ENCODE results near the gene CLCN1.
A peak's percentile ranks its signal among the peaks of the same experiment; 100 is the strongest.

The CLCN1 gene

DNA sequence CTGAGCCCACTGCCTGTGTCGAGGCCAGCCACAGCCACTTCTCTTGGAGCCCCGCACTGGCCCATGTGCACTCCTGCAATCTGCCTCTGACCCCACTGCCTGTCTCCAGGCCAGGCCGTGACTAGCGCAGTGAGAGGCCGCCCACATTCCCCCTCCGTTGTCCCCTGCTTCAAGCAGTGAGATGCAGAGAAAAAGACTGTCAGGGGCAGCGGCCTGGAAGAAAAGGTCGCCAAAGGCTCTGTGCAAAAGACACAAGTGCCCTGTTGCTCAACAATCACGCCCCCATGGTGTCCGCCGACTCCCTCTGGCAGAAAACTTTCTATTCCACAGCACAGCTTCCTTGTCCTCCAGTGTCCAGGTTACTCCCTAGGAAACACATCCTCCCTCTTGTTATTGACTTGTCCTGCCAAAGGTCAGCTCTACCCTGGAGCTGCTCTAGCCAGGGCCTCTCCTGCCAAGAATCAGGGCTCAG is 36.7 kb downstream of the CLCN1 start:
- peak overlapping the region; percentile 54 for H2AFZ ChIP-seq (ENCODE audit: low read length)
- H3K9me3 ChIP-seq (replicated peaks in 1 of 2; ENCODE audit: control insufficient read depth in 2 of 2, insufficient read depth in 1 of 2, low read depth in 1 of 2, low read length in 2 of 2) = no peaks in the 10 kb centered on the region
- peak overlapping the region; percentile 79 for H3K27ac ChIP-seq (replicated peaks; ENCODE audit: low read length)
- DNase-seq (ENCODE audit: low spot score) = peak; percentile 75
- H2AK5ac ChIP-seq (ENCODE audit: low read depth, low read length) = no peak overlapping the region
- H3K4ac ChIP-seq (ENCODE audit: low read length) = no peak overlapping the region
- no peak overlapping the region for H2BK12ac ChIP-seq (ENCODE audit: low read length)
- H3K4me2 ChIP-seq (ENCODE audit: insufficient read depth, low read length, poor library complexity, severe bottlenecking) = no peak overlapping the region
- no peak overlapping the region for H4K91ac ChIP-seq (ENCODE audit: low read depth, low read length, poor library complexity)
- H2BK120ac ChIP-seq (ENCODE audit: low read depth, low read length) = no peak overlapping the region
- peaks cover 19 to 24% of the 10 kb centered on the region in 2 donors for H3K4me1 ChIP-seq (ENCODE audit: control insufficient read depth in 2 of 2, insufficient read depth in 1 of 2, low read depth in 1 of 2, low read length in 2 of 2)
- no peak overlapping the region for H3K14ac ChIP-seq (ENCODE audit: low read length)
- no peak overlapping the region for H4K8ac ChIP-seq (ENCODE audit: low read depth, low read length)
- no peak overlapping the region for H2BK5ac ChIP-seq (ENCODE audit: low read length)
- H3K18ac ChIP-seq (ENCODE audit: low read length) = peak overlapping the region; percentile 80
- peak overlapping the region in 1 of 2 donors; percentile 13 for H3K4me3 ChIP-seq (ENCODE audit: low read length in 2 of 2)
- peaks cover 2% of the 10 kb centered on the region for H3K79me1 ChIP-seq (ENCODE audit: low read depth, low read length)
- no peak overlapping the region for H3K23ac ChIP-seq (ENCODE audit: low read depth, low read length, poor library complexity)
- H3K27me3 ChIP-seq (ENCODE audit: control insufficient read depth in 3 of 3, insufficient read depth in 3 of 3, low read depth in 1 of 3, low read length in 3 of 3) = peaks cover 0 to 13% (median 0%) of the 10 kb centered on the region in 3 experiments
- H2BK15ac ChIP-seq (ENCODE audit: low read length) = no peak overlapping the region
- peaks cover 24 to 25% of the 10 kb centered on the region in 2 donors for H3K36me3 ChIP-seq (replicated peaks in 1 of 2; ENCODE audit: control insufficient read depth in 2 of 2, insufficient read depth in 2 of 2, low read length in 2 of 2)
- H3K9ac ChIP-seq (ENCODE audit: low read depth, low read length, poor library complexity) = peak overlapping the region; percentile 65
- WGBS, 2 donors (ENCODE audit: extremely low coverage in 2 of 2, insufficient read length in 2 of 2, insufficient replicate concordance in 1 of 2) = no CpG with 5 or more reads among the region's 11 CpGs

DNA sequence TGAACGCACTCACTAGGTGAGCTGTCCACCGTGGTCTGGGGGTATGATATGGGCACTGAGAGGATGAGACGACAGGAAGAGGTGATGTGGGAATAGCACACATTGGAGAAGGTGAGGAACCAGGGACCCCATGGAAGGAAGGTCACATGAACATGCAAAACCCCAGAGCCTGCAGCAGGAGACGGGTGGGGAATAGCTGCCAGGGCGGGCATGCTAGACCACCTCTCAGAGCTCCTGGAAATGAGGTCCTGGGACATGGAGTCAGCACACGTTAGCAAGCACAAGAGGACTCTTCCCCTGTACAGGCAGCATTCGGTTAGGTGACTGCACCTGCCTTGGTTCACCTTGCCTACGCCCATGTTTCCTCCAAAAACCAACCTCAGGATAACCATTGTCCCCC is 38.5 kb downstream of the CLCN1 start:
- WGBS, 2 donors (ENCODE audit: extremely low coverage in 2 of 2, insufficient read length in 2 of 2, insufficient replicate concordance in 1 of 2) = no CpG with 5 or more reads among the region's 8 CpGs
- H3K23ac ChIP-seq (ENCODE audit: low read depth, low read length, poor library complexity) = no peak overlapping the region
- DNase-seq (ENCODE audit: low spot score) = no peak

DNA sequence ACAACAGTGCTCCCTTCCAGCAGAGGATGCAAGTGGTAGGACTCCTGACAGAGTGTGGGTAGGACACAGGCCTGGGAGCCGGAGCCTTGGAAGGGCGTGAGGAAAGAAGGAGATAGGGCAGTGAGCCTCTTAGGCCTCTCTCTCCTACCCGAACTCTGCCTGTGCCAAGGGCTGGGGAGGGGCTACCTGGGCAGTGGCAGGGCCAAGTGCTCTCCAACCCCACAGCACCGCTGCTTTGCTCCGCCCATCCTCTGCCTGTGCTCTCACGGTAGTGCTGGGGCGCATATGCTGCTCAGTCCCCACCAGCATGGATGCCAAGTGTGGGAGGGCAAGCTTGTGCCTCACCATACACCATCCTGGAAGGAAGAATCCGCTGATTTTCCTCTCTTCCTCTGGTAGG is 39.1 kb downstream of the CLCN1 start:
- no peak overlapping the region for H2BK5ac ChIP-seq (ENCODE audit: low read length)
- no peak overlapping the region for H3K23ac ChIP-seq (ENCODE audit: low read depth, low read length, poor library complexity)
- no peak overlapping the region for H4K8ac ChIP-seq (ENCODE audit: low read depth, low read length)
- H3K9me3 ChIP-seq (replicated peaks in 1 of 2; ENCODE audit: control insufficient read depth in 2 of 2, insufficient read depth in 1 of 2, low read depth in 1 of 2, low read length in 2 of 2) = no peaks in the 10 kb centered on the region
- H3K9ac ChIP-seq (ENCODE audit: low read depth, low read length, poor library complexity) = no peak overlapping the region
- H3K79me1 ChIP-seq (ENCODE audit: low read depth, low read length) = peaks cover 2% of the 10 kb centered on the region
- no peak overlapping the region for H3K4me3 ChIP-seq (ENCODE audit: low read length in 2 of 2)
- no peak overlapping the region for H3K4ac ChIP-seq (ENCODE audit: low read length)
- no peak overlapping the region for H4K91ac ChIP-seq (ENCODE audit: low read depth, low read length, poor library complexity)
- no CpG with 5 or more reads among the region's 8 CpGs for WGBS, 2 donors (ENCODE audit: extremely low coverage in 2 of 2, insufficient read length in 2 of 2, insufficient replicate concordance in 1 of 2)
- no peak overlapping the region for H3K14ac ChIP-seq (ENCODE audit: low read length)
- peaks cover 37 to 42% of the 10 kb centered on the region in 2 donors for H3K36me3 ChIP-seq (replicated peaks in 1 of 2; ENCODE audit: control insufficient read depth in 2 of 2, insufficient read depth in 2 of 2, low read length in 2 of 2)
- no peak overlapping the region for H2BK12ac ChIP-seq (ENCODE audit: low read length)
- H3K18ac ChIP-seq (ENCODE audit: low read length) = no peak overlapping the region
- H3K4me1 ChIP-seq (ENCODE audit: control insufficient read depth in 2 of 2, insufficient read depth in 1 of 2, low read depth in 1 of 2, low read length in 2 of 2) = peaks cover 19 to 24% of the 10 kb centered on the region in 2 donors
- H2BK15ac ChIP-seq (ENCODE audit: low read length) = no peak overlapping the region
- H3K4me2 ChIP-seq (ENCODE audit: insufficient read depth, low read length, poor library complexity, severe bottlenecking) = no peak overlapping the region
- no peak overlapping the region for H2BK120ac ChIP-seq (ENCODE audit: low read depth, low read length)
- no peak overlapping the region for H3K27ac ChIP-seq (replicated peaks; ENCODE audit: low read length)
- no peak for DNase-seq (ENCODE audit: low spot score)
- H3K27me3 ChIP-seq (ENCODE audit: control insufficient read depth in 3 of 3, insufficient read depth in 3 of 3, low read depth in 1 of 3, low read length in 3 of 3) = no peaks in the 10 kb centered on the region
- no peak overlapping the region for H2AFZ ChIP-seq (ENCODE audit: low read length)
- H2AK5ac ChIP-seq (ENCODE audit: low read depth, low read length) = peak overlapping the region; percentile 8

More for the DNA sequence above, 38.5 kb downstream of the CLCN1 start:
- Histone ChIP-seq H3K14ac (ENCODE audit: low read length) (no peak overlapping the region), H2AFZ (ENCODE audit: low read length) (no peak overlapping the region), H3K36me3 (replicated peaks in 1 of 2; ENCODE audit: control insufficient read depth in 2 of 2, insufficient read depth in 2 of 2, low read length in 2 of 2) (peaks cover 33 to 36% of the 10 kb centered on the region in 2 donors), H3K4me1 (ENCODE audit: control insufficient read depth in 2 of 2, insufficient read depth in 1 of 2, low read depth in 1 of 2, low read length in 2 of 2) (peaks cover 19 to 24% of the 10 kb centered on the region in 2 donors), H3K27ac (replicated peaks; ENCODE audit: low read length) (no peak overlapping the region), H2AK5ac (ENCODE audit: low read depth, low read length) (no peak overlapping the region), H3K79me1 (ENCODE audit: low read depth, low read length) (peaks cover 2% of the 10 kb centered on the region), H3K9me3 (replicated peaks in 1 of 2; ENCODE audit: control insufficient read depth in 2 of 2, insufficient read depth in 1 of 2, low read depth in 1 of 2, low read length in 2 of 2) (no peaks in the 10 kb centered on the region), H4K8ac (ENCODE audit: low read depth, low read length) (no peak overlapping the region), H3K9ac (ENCODE audit: low read depth, low read length, poor library complexity) (no peak overlapping the region), H3K4ac (ENCODE audit: low read length) (no peak overlapping the region), H4K91ac (ENCODE audit: low read depth, low read length, poor library complexity) (no peak overlapping the region), H3K4me2 (ENCODE audit: insufficient read depth, low read length, poor library complexity, severe bottlenecking) (no peak overlapping the region), H2BK120ac (ENCODE audit: low read depth, low read length) (no peak overlapping the region), H3K4me3 (ENCODE audit: low read length in 2 of 2) (no peak overlapping the region), H2BK5ac (ENCODE audit: low read length) (no peak overlapping the region), H3K18ac (ENCODE audit: low read length) (no peak overlapping the region), H2BK15ac (ENCODE audit: low read length) (no peak overlapping the region), H3K27me3 (ENCODE audit: control insufficient read depth in 3 of 3, insufficient read depth in 3 of 3, low read depth in 1 of 3, low read length in 3 of 3) (peaks cover 0 to 5% (median 0%) of the 10 kb centered on the region in 3 experiments), H2BK12ac (ENCODE audit: low read length) (no peak overlapping the region)

DNA sequence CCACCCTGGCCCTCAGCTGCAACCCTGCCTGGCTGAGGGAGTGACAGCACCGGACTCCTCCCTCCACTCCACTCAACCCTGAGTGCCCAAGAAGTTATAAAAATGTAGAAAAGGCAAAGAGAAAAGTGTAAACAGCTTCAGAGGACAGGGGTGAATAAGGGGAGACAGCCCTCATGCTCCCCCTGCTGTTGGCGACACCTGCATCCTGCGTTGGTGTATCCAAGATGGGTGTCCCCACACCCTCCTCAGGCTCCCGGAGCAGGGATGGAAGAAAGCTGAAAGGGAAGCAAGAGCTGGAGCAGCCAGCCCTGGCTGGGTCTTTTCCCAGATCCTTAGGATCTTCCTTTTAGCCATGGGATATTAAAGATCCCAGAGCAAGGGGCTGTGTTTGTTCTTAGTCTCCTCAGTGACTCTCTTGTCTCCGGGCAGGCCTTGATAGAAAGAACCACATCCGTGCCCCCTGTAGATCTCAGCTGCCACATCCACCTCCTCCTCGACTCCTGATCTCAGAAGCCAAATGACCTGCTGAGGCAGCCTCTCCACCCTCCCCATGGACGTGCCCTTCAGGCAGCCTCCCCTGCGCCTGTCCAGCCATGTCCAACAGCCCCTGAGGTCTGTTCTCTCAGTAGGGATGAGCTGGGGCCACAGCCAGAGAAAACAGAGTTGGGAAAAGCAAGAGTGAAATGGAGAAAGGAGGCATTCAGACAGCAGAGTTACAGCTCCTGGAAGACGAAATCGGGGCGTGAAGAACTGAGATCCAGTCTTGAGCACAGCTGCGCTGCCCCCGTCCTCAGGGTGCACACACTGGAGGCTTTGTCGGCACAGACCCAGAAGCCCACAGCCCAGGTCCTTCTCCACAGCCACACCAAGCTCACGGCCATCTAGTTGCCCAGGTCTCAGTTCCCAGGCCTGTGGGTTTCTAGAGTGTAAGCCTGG is 39.8 kb downstream of the CLCN1 start:
- H4K8ac ChIP-seq (ENCODE audit: low read depth, low read length) = no peak overlapping the region
- no peak overlapping the region for H2BK120ac ChIP-seq (ENCODE audit: low read depth, low read length)
- no peak overlapping the region for H3K4me3 ChIP-seq (ENCODE audit: low read length in 2 of 2)
- H3K36me3 ChIP-seq (replicated peaks in 1 of 2; ENCODE audit: control insufficient read depth in 2 of 2, insufficient read depth in 2 of 2, low read length in 2 of 2) = peaks cover 37 to 42% of the 10 kb centered on the region in 2 donors
- peaks cover 22 to 24% of the 10 kb centered on the region in 2 donors for H3K4me1 ChIP-seq (ENCODE audit: control insufficient read depth in 2 of 2, insufficient read depth in 1 of 2, low read depth in 1 of 2, low read length in 2 of 2)
- H3K4ac ChIP-seq (ENCODE audit: low read length) = no peak overlapping the region
- no peak overlapping the region for H2AK5ac ChIP-seq (ENCODE audit: low read depth, low read length)
- no peak overlapping the region for H2BK15ac ChIP-seq (ENCODE audit: low read length)
- no peak overlapping the region for H3K18ac ChIP-seq (ENCODE audit: low read length)
- peak overlapping the region; percentile 36 for H3K9ac ChIP-seq (ENCODE audit: low read depth, low read length, poor library complexity)
- H3K9me3 ChIP-seq (replicated peaks in 1 of 2; ENCODE audit: control insufficient read depth in 2 of 2, insufficient read depth in 1 of 2, low read depth in 1 of 2, low read length in 2 of 2) = no peaks in the 10 kb centered on the region
- no peak overlapping the region for H2AFZ ChIP-seq (ENCODE audit: low read length)
- H2BK12ac ChIP-seq (ENCODE audit: low read length) = no peak overlapping the region
- H3K27me3 ChIP-seq (ENCODE audit: control insufficient read depth in 3 of 3, insufficient read depth in 3 of 3, low read depth in 1 of 3, low read length in 3 of 3) = no peaks in the 10 kb centered on the region
- no peak overlapping the region for H3K23ac ChIP-seq (ENCODE audit: low read depth, low read length, poor library complexity)
- no peak overlapping the region for H3K14ac ChIP-seq (ENCODE audit: low read length)
- no peak overlapping the region for H3K27ac ChIP-seq (replicated peaks; ENCODE audit: low read length)
- no peak for DNase-seq (ENCODE audit: low spot score)
- H3K4me2 ChIP-seq (ENCODE audit: insufficient read depth, low read length, poor library complexity, severe bottlenecking) = no peak overlapping the region
- no peak overlapping the region for H4K91ac ChIP-seq (ENCODE audit: low read depth, low read length, poor library complexity)
- whole genome bisulfite sequencing, 2 donors (ENCODE audit: extremely low coverage in 2 of 2, insufficient read length in 2 of 2, insufficient replicate concordance in 1 of 2) = no CpG with 5 or more reads among the region's 16 CpGs
- H2BK5ac ChIP-seq (ENCODE audit: low read length) = no peak overlapping the region
- H3K79me1 ChIP-seq (ENCODE audit: low read depth, low read length) = peaks cover 2% of the 10 kb centered on the region
